HG03575 (cell line): ENCODE measurements around the gene CTSF.
"Not testable (repeated sequence)": the region's sequence is repeated elsewhere in the genome, so short reads cannot be mapped to it uniquely, and the experiment has no call there.

Source experiments
- ATAC-seq: cut with Tn5 transposase; IDR thresholded peaks from one replicate; pipeline ENCODE4 v1.9.1; 2021; ENCODE audit not compliant: unreplicated experiment, insufficient number of reproducible peaks, low FRiP score; ENCODE audit errors: extremely low read depth

The CTSF gene

GRCh38 chr11:66591175-66591574 is 22.8 kb upstream of the CTSF start:
- no peak for ATAC-seq

DNA sequence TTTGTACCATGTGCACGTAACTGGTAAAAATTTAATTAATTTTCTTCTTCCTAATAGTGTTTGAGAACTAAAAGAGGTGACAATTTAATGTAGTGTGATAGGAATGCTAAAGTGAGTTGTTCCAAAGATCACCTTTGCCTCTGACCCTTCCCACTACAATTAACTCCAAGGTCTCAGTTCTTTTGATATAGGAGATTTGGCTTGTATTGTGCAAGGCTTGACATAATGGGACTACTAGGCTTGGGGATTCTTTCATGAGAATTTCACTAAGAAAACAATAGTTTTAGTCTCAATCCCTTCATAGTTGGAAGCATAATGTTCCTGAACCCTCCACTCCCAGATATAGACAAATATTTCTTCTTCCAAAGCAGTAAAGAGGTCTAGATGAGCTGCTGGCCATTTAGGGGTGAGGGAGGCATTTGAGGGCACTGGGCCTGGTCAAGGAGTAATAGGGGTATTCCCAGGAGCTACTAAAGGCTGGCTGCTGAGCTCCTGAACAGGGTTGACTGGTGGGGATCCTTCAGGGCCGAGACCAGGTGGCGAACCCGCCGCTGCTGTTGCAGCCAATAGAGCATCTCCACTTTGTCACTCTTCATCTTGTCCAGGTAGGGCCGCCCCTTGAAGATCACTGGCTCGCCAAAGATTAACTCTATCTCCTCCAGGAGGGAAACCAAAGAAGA is 21.7 kb upstream of the CTSF start:
- no peak for ATAC-seq

DNA sequence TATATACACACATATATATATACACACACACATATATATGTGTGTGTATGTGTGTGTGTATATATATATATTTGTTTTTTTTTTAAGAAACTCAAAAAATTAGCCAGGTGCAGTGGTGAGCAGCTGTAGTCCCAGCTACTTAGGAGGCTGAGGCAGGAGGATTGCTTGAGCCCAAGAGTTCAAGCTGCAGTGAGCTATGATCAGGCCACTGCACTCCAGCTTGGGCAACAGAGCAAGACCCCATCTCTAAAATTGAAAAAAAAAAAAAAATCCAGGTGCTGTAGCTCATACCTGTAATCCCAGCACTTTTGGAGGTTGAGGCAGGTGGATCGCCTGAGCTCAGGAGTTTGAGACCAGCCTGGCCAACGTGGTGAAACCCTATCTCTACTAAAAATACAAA is 20.9 kb upstream of the CTSF start:
- not testable (repeated sequence) for ATAC-seq

- ATAC-seq, result no peak
Observed at GRCh38 chr11:66586136-66586535, 17.7 kb upstream of the CTSF start.

DNA sequence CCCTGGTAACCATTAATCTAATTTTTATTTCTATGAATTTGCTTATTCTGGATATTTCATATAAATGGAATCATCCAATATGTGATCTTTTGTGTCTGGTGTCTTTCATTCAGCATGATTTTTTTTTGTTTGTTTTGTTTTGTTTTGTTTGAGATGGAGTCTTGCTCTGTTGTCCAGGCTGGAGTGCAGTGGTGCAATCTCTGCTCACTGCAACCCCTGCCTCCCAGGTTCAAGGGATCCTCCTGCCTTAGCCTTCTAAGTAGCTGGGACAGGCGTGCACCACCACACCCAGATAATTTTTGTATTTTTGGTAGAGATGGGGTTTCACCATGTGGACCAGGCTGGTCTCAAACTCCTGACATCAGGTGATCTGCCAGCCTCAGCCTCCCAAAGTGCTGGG is 17.0 kb upstream of the CTSF start:
- ATAC-seq, result not testable (repeated sequence)

- not testable (repeated sequence) for ATAC-seq
Observed at GRCh38 chr11:66582565-66583147, 14.2 kb upstream of the CTSF start.

- no peak for ATAC-seq
Observed at GRCh38 chr11:66581261-66581660, 12.9 kb upstream of the CTSF start.

DNA sequence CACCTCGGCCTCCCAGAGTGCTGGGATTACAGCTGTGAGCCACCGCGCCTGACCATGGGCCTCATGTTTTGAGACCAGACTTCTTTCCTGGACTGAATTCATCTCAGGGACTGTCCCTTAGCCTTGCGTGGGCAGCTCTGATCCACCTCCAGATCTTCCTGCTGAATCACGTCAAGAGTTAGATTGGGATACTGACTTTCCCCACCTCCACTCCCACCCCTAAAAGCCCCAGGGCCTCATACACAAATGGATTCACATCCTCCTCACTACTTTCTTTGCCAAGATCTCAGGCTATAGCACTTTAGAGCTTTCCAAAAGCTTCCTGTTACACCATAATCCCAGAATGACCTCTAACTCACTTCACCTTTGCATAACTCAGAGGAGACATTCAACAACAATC is 12.4 kb upstream of the CTSF start:
- no peak for ATAC-seq

GRCh38 chr11:66579017-66579606 is 10.7 kb upstream of the CTSF start:
- no peak for ATAC-seq

GRCh38 chr11:66570850-66571180 is 2.4 kb upstream of the CTSF start:
- no peak for ATAC-seq

GRCh38 chr11:66570079-66570849 is 1.9 kb upstream of the CTSF start:
- ATAC-seq, result no peak

- ATAC-seq, result no peak
Observed at GRCh38 chr11:66569076-66569475, 670 bp upstream of the CTSF start.

DNA sequence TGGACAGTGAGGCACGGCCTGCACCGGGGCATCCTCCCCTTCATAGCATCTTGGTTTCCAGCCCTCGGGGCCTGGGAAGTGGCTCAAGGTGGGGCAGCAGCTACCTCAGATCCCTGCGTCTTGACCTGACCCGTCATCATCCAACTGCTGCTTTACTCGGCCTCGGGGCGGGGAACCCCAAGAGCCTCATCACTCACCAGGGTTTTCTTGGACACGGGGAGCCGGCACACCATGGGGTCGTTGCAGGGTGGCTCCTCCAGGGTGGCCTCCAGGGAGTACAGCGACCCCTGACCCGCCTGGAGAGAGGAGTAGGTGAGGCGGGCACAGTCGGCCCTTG is 651 bp downstream of the CTSF start:
- ATAC-seq, result no peak

DNA sequence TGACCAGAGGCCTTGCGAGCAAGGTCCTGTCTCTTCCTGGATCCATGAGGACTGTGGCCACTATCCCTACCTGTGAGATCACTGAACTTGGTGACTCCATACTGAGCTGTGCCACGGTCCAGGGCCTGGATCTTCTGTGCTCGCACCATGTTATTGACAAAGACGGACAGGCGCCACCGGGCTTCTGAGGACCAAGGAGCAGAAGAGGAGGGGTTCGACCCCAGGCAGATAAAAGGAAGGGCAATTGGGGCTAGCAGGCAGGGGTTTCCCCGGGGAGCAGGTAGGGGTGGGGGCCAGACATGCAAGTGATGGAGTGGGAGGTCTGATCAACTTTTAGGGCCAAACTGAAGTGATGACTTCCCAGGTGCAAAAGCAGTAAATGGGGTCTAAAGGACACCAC is 2.2 kb downstream of the CTSF start:
- no peak for ATAC-seq

DNA sequence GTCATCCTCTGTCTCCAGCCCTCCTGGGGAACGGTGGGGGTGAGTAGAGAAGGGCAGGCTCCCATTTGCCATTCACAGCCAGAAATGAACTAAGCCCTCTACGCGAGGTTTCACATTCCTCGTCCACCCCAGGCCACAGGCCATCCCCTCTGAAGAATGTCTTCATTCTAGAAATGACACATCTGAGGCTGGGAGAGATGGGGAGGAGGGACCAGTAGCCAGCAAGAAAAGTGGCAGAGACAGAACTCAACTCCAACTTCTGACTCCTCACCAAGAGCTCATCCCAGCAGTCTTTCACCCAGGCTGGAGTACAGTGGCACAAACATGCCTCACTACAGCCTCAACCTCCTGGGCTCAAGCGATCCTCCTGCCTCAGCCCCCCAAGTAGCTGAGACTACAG is 3.4 kb downstream of the CTSF start:
- ATAC-seq, result no peak

DNA sequence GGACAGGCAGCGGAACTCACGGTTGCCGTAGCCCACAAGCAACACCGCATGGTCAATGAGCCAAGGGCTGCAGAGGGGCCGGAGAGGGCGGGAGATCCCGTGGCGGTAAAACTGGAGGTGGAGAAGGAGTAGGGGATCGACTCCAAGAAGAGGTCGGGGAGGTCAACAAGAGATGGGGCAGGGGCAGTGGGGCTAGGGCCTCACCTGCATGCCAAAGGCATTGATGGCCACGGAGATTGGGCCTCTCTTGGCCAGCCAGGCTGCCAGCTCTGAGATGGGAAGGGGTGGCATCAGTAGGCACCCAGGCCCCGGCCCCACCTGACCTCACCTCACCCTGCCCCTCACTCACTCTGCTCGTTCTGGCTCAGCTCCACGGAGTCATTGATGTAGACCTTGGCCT is 3.9 kb downstream of the CTSF start:
- no peak for ATAC-seq

DNA sequence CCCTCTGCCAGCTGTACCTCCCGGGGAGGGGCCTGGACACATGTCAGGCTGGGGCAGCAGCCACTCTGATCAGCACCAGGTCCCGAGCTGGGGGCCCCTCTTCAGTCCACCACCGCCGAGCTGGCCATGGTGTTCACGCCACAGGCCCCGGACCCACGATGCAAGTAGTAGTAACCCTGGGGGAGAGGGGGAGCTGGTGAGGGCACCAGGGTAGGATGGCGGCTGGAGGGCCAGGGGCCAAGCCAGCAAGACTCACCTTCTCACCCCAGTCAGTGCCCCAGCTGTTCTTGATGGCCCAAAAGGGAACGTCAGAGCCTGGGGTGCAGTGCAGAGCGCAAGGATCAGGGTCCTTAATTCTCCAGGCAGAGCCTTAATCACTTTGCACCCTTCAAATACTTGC is 4.6 kb downstream of the CTSF start:
- ATAC-seq, result no peak

DNA sequence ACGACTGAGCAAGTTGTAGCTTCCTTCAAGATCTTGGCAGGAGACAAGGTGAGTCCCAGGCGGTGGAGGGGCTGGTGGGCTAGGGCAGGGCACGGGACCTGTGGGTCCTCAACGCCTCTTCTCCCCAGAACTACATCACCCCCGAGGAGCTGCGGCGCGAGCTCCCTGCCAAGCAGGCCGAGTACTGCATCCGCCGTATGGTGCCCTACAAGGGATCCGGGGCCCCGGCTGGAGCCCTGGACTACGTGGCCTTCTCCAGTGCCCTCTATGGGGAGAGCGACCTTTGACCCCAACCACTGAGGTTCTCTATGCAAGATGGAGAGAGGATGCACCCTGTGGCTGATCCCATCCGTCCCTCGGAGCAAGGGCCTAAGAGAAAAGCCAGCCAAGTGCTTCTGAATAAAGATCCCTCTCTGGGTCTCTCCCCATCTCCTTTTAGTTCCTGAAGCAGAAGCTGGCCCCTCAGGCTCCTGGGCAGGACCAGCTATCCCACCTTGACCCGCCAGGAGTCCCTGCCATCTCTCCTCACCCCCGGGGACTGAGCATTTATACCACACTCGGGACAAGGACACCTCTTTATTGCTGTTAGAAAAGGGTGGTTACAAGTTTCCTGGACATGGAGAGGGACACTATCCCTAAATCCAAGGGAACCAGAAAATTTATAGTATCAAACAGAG is 5.4 kb downstream of the CTSF start:
- no peak for ATAC-seq

GRCh38 chr11:66562275-66562674 is 6.1 kb downstream of the CTSF start:
- no peak for ATAC-seq

- no peak for ATAC-seq
Observed at GRCh38 chr11:66561975-66562248, 6.5 kb downstream of the CTSF start.
